Measurements from ENCODE around the gene CAMKMT. TPM values are rescaled to one million over a fixed set of nuclear protein-coding genes. Genes with fewer than 3 reads are reported as not detected.
A peak's percentile ranks its signal among the peaks of the same experiment; 100 is the strongest.

Gene CAMKMT
- 6.2 TPM for polyA plus RNA-seq (2013)

GRCh38 chr2:44361330-44362206, at the start of gene CAMKMT, which contains the start of gene PREPL:
Gene CAMKMT, plus strand, starts transcription at chr2:44361947.
Gene PREPL, minus strand, starts transcription at chr2:44361494. Its CDS starts 15,152 bp downstream, at chr2:44346342.
- Histone ChIP-seq H3K9me3 (ENCODE audit: control extremely low read depth in 1 of 5, control insufficient read depth in 4 of 5, insufficient read depth in 2 of 5, low read depth in 1 of 5, low read length in 4 of 5) (no peaks in the 10 kb centered on the region), H3K27ac (ENCODE audit: insufficient read depth in 1 of 2, low read depth in 1 of 2, low read length in 2 of 2, poor library complexity in 1 of 2, severe bottlenecking in 2 of 2) (peak within 1 kb of the TSS; percentile 100), H3K4me3 (ENCODE audit: control insufficient read depth in 1 of 7, extremely low read depth in 1 of 7, insufficient read depth in 4 of 7, low read depth in 2 of 7, low read length in 6 of 7) (peak within 1 kb of the TSS; percentile 83 to 98 (median 89)), H3K36me3 (ENCODE audit: control insufficient read depth in 4 of 4, insufficient read depth in 4 of 4, low read length in 3 of 4) (no peaks in the 10 kb centered on the region), H3K4me1 (ENCODE audit: control extremely low read depth in 1 of 4, control insufficient read depth in 4 of 4, insufficient read depth in 4 of 4, low read length in 3 of 4) (peaks cover 5 to 23% (median 20%) of the 10 kb centered on the region in 4 experiments), H3K27me3 (replicated peaks in 2 of 5; ENCODE audit: control insufficient read depth in 4 of 5, insufficient read depth in 5 of 5, low read length in 4 of 5) (peaks cover 0 to 3% (median 0%) of the 10 kb centered on the region in 5 experiments)
- POLR2A ChIA-PET = no interaction called here
- DNase-seq = peak; percentile 98 to 99 (median 98)
- WGBS (ENCODE audit: insufficient coverage) = 0% methylated on average over 53 of the region's 57 CpGs
- CTCF ChIA-PET = interaction anchor here (0.8 to 2.3 kb wide), 4 partner anchors 13 to 186 kb away, joined by 3 to 11 read pairs (median 4); no protein-coding TSS in a partner anchor

- Histone ChIP-seq H3K27me3 (replicated peaks in 2 of 5; ENCODE audit: control insufficient read depth in 4 of 5, insufficient read depth in 5 of 5, low read length in 4 of 5) (no peaks in the 10 kb centered on the region), H3K4me1 (ENCODE audit: control extremely low read depth in 1 of 4, control insufficient read depth in 4 of 4, insufficient read depth in 4 of 4, low read length in 3 of 4) (no peaks in the 10 kb centered on the region), H3K36me3 (ENCODE audit: control insufficient read depth in 4 of 4, insufficient read depth in 4 of 4, low read length in 3 of 4) (peaks cover 0 to 23% (median 8%) of the 10 kb centered on the region in 4 experiments), H3K27ac (ENCODE audit: insufficient read depth in 1 of 2, low read depth in 1 of 2, low read length in 2 of 2, poor library complexity in 1 of 2, severe bottlenecking in 2 of 2) (no peak overlapping the region), H3K9me3 (ENCODE audit: control extremely low read depth in 1 of 5, control insufficient read depth in 4 of 5, insufficient read depth in 2 of 5, low read depth in 1 of 5, low read length in 4 of 5) (peaks cover 6 to 43% (median 11%) of the 10 kb centered on the region in 5 experiments), H3K4me3 (ENCODE audit: control insufficient read depth in 1 of 7, extremely low read depth in 1 of 7, insufficient read depth in 4 of 7, low read depth in 2 of 7, low read length in 6 of 7) (no peak overlapping the region)
- ChIA-PET CTCF (interaction anchor here (1.2 kb wide), 1 partner anchor 19 kb away, joined by 3 read pairs; no protein-coding TSS in a partner anchor), POLR2A (no interaction called here)
- DNase-seq = no peak
Measured at GRCh38 chr2:44314362-44314761, 47.4 kb upstream of the CAMKMT start.

GRCh38 chr2:44315945-44316344, 45.8 kb upstream of the CAMKMT start:
- Histone ChIP-seq H3K9me3 (ENCODE audit: control extremely low read depth in 1 of 5, control insufficient read depth in 4 of 5, insufficient read depth in 2 of 5, low read depth in 1 of 5, low read length in 4 of 5) (peaks cover under 1 to 27% (median 3%) of the 10 kb centered on the region in 5 experiments), H3K4me3 (ENCODE audit: control insufficient read depth in 1 of 7, extremely low read depth in 1 of 7, insufficient read depth in 4 of 7, low read depth in 2 of 7, low read length in 6 of 7) (no peak overlapping the region), H3K27me3 (replicated peaks in 2 of 5; ENCODE audit: control insufficient read depth in 4 of 5, insufficient read depth in 5 of 5, low read length in 4 of 5) (no peaks in the 10 kb centered on the region), H3K36me3 (ENCODE audit: control insufficient read depth in 4 of 4, insufficient read depth in 4 of 4, low read length in 3 of 4) (peaks cover 4 to 32% (median 17%) of the 10 kb centered on the region in 4 experiments), H3K27ac (ENCODE audit: insufficient read depth in 1 of 2, low read depth in 1 of 2, low read length in 2 of 2, poor library complexity in 1 of 2, severe bottlenecking in 2 of 2) (no peak overlapping the region), H3K4me1 (ENCODE audit: control extremely low read depth in 1 of 4, control insufficient read depth in 4 of 4, insufficient read depth in 4 of 4, low read length in 3 of 4) (no peaks in the 10 kb centered on the region)
- POLR2A ChIA-PET = no interaction called here
- CTCF ChIA-PET = no interaction called here
- no peak for DNase-seq

- H3K4me1 ChIP-seq (ENCODE audit: control extremely low read depth in 1 of 4, control insufficient read depth in 4 of 4, insufficient read depth in 4 of 4, low read length in 3 of 4) = no peaks in the 10 kb centered on the region
- CTCF ChIA-PET = no interaction called here
- POLR2A ChIA-PET = no interaction called here
Measured at GRCh38 chr2:44320832-44321231, 40.9 kb upstream of the CAMKMT start.

GRCh38 chr2:44321360-44321759, 40.4 kb upstream of the CAMKMT start:
- POLR2A ChIA-PET = no interaction called here
- DNase-seq = no peak

More at GRCh38 chr2:44320832-44321231, 40.9 kb upstream of the CAMKMT start:
- DNase-seq = no peak
- H3K27ac ChIP-seq (ENCODE audit: insufficient read depth in 1 of 2, low read depth in 1 of 2, low read length in 2 of 2, poor library complexity in 1 of 2, severe bottlenecking in 2 of 2) = no peak overlapping the region
- WGBS (ENCODE audit: insufficient coverage) = 100% methylated on average over 1 of the region's 1 CpG
- H3K4me3 ChIP-seq (ENCODE audit: control insufficient read depth in 1 of 7, extremely low read depth in 1 of 7, insufficient read depth in 4 of 7, low read depth in 2 of 7, low read length in 6 of 7) = no peak overlapping the region
- H3K27me3 ChIP-seq (replicated peaks in 2 of 5; ENCODE audit: control insufficient read depth in 4 of 5, insufficient read depth in 5 of 5, low read length in 4 of 5) = no peaks in the 10 kb centered on the region
- H3K36me3 ChIP-seq (ENCODE audit: control insufficient read depth in 4 of 4, insufficient read depth in 4 of 4, low read length in 3 of 4) = peaks cover 16 to 40% (median 26%) of the 10 kb centered on the region in 4 experiments
- no peaks in the 10 kb centered on the region for H3K9me3 ChIP-seq (ENCODE audit: control extremely low read depth in 1 of 5, control insufficient read depth in 4 of 5, insufficient read depth in 2 of 5, low read depth in 1 of 5, low read length in 4 of 5)

GRCh38 chr2:44324971-44325426, 36.7 kb upstream of the CAMKMT start:
- Histone ChIP-seq H3K27me3 (replicated peaks in 2 of 5; ENCODE audit: control insufficient read depth in 4 of 5, insufficient read depth in 5 of 5, low read length in 4 of 5) (no peaks in the 10 kb centered on the region), H3K36me3 (ENCODE audit: control insufficient read depth in 4 of 4, insufficient read depth in 4 of 4, low read length in 3 of 4) (peaks cover 21 to 44% (median 35%) of the 10 kb centered on the region in 4 experiments), H3K4me3 (ENCODE audit: control insufficient read depth in 1 of 7, extremely low read depth in 1 of 7, insufficient read depth in 4 of 7, low read depth in 2 of 7, low read length in 6 of 7) (no peak overlapping the region), H3K4me1 (ENCODE audit: control extremely low read depth in 1 of 4, control insufficient read depth in 4 of 4, insufficient read depth in 4 of 4, low read length in 3 of 4) (no peaks in the 10 kb centered on the region), H3K27ac (ENCODE audit: insufficient read depth in 1 of 2, low read depth in 1 of 2, low read length in 2 of 2, poor library complexity in 1 of 2, severe bottlenecking in 2 of 2) (no peak overlapping the region), H3K9me3 (ENCODE audit: control extremely low read depth in 1 of 5, control insufficient read depth in 4 of 5, insufficient read depth in 2 of 5, low read depth in 1 of 5, low read length in 4 of 5) (no peaks in the 10 kb centered on the region)
- POLR2A ChIA-PET = no interaction called here
- no CpG with 5 or more reads among the region's 1 CpG for WGBS (ENCODE audit: insufficient coverage)
- CTCF ChIA-PET = interaction anchor here (0.6 kb wide), 1 partner anchor 1013 kb away, joined by 3 read pairs; no protein-coding TSS in a partner anchor
- no peak for DNase-seq

More at GRCh38 chr2:44321360-44321759, 40.4 kb upstream of the CAMKMT start:
- H3K36me3 ChIP-seq (ENCODE audit: control insufficient read depth in 4 of 4, insufficient read depth in 4 of 4, low read length in 3 of 4) = peaks cover 19 to 40% (median 30%) of the 10 kb centered on the region in 4 experiments
- no peaks in the 10 kb centered on the region for H3K27me3 ChIP-seq (replicated peaks in 2 of 5; ENCODE audit: control insufficient read depth in 4 of 5, insufficient read depth in 5 of 5, low read length in 4 of 5)
- H3K4me1 ChIP-seq (ENCODE audit: control extremely low read depth in 1 of 4, control insufficient read depth in 4 of 4, insufficient read depth in 4 of 4, low read length in 3 of 4) = no peaks in the 10 kb centered on the region
- WGBS (ENCODE audit: insufficient coverage) = 100% methylated on average over 3 of the region's 5 CpGs
- CTCF ChIA-PET = no interaction called here
- no peak overlapping the region for H3K27ac ChIP-seq (ENCODE audit: insufficient read depth in 1 of 2, low read depth in 1 of 2, low read length in 2 of 2, poor library complexity in 1 of 2, severe bottlenecking in 2 of 2)
- H3K9me3 ChIP-seq (ENCODE audit: control extremely low read depth in 1 of 5, control insufficient read depth in 4 of 5, insufficient read depth in 2 of 5, low read depth in 1 of 5, low read length in 4 of 5) = no peaks in the 10 kb centered on the region
- H3K4me3 ChIP-seq (ENCODE audit: control insufficient read depth in 1 of 7, extremely low read depth in 1 of 7, insufficient read depth in 4 of 7, low read depth in 2 of 7, low read length in 6 of 7) = no peak overlapping the region

GRCh38 chr2:44325897-44326296, 35.9 kb upstream of the CAMKMT start:
- POLR2A ChIA-PET = no interaction called here
- WGBS (ENCODE audit: insufficient coverage) = no CpG with 5 or more reads among the region's 4 CpGs
- Histone ChIP-seq H3K4me1 (ENCODE audit: control extremely low read depth in 1 of 4, control insufficient read depth in 4 of 4, insufficient read depth in 4 of 4, low read length in 3 of 4) (no peaks in the 10 kb centered on the region), H3K27ac (ENCODE audit: insufficient read depth in 1 of 2, low read depth in 1 of 2, low read length in 2 of 2, poor library complexity in 1 of 2, severe bottlenecking in 2 of 2) (no peak overlapping the region), H3K4me3 (ENCODE audit: control insufficient read depth in 1 of 7, extremely low read depth in 1 of 7, insufficient read depth in 4 of 7, low read depth in 2 of 7, low read length in 6 of 7) (no peak overlapping the region), H3K9me3 (ENCODE audit: control extremely low read depth in 1 of 5, control insufficient read depth in 4 of 5, insufficient read depth in 2 of 5, low read depth in 1 of 5, low read length in 4 of 5) (no peaks in the 10 kb centered on the region), H3K27me3 (replicated peaks in 2 of 5; ENCODE audit: control insufficient read depth in 4 of 5, insufficient read depth in 5 of 5, low read length in 4 of 5) (no peaks in the 10 kb centered on the region), H3K36me3 (ENCODE audit: control insufficient read depth in 4 of 4, insufficient read depth in 4 of 4, low read length in 3 of 4) (peaks cover 18 to 39% (median 32%) of the 10 kb centered on the region in 4 experiments)
- CTCF ChIA-PET = no interaction called here
- DNase-seq = no peak
